ENCODE data around the gene HS6ST1. TPM values are rescaled to one million over a fixed set of nuclear protein-coding genes. Genes with fewer than 3 reads are reported as not detected.

HS6ST1 gene
- polyA plus RNA-seq, 3 donors, result 63.5 to 96.3 (median 92.1) TPM

DNA sequence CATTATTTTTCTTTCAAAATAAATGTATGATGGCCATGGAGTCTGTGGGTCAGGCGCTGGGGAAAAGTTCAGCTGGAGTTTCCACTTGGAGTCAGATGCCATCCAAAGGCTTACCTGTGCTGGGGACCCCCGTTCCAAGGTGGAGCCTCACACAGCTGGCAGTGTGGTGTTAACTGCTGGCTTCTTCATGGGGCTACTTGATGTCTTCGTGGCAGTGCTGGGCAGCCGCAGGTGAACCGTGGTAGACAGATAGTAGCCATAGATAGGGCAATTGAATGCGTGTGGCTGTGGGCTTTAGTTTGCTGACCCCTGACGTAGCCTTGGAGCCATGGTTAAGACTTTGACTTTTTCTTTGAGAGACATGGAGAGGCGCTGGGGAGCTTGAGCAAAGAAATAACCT lies 83.1 kb downstream of the HS6ST1 start:
- DNase-seq (ENCODE audit: extremely low read depth in 1 of 11, low read depth in 9 of 11, low spot score in 4 of 11), result no peak

DNA sequence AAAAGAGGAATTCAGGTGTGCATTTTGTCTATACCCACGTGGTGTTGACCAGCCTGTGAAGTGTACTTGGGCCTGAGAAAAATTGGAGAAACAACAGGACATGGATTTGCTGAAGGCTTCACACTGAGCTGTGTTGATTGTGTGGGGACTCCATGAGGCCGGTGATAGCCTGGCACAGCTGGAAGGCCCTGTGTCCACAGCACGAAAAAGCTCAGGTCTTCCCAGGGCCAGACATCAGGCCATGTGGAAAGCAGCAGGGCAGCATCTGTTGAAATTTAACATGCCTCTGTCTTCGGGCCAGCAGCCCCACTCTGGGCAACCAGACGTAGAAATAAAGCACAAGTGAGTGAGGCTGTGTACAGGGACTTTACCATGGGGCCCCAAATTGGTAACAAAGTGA lies 84.1 kb downstream of the HS6ST1 start:
- DNase-seq (ENCODE audit: extremely low read depth in 1 of 11, low read depth in 9 of 11, low spot score in 4 of 11), result no peak

- DNase-seq (ENCODE audit: extremely low read depth in 1 of 11, low read depth in 9 of 11, low spot score in 4 of 11), result no peak
These were observed 84.8 kb downstream of the HS6ST1 start for GRCh38 chr2:128233790-128234395.

DNA sequence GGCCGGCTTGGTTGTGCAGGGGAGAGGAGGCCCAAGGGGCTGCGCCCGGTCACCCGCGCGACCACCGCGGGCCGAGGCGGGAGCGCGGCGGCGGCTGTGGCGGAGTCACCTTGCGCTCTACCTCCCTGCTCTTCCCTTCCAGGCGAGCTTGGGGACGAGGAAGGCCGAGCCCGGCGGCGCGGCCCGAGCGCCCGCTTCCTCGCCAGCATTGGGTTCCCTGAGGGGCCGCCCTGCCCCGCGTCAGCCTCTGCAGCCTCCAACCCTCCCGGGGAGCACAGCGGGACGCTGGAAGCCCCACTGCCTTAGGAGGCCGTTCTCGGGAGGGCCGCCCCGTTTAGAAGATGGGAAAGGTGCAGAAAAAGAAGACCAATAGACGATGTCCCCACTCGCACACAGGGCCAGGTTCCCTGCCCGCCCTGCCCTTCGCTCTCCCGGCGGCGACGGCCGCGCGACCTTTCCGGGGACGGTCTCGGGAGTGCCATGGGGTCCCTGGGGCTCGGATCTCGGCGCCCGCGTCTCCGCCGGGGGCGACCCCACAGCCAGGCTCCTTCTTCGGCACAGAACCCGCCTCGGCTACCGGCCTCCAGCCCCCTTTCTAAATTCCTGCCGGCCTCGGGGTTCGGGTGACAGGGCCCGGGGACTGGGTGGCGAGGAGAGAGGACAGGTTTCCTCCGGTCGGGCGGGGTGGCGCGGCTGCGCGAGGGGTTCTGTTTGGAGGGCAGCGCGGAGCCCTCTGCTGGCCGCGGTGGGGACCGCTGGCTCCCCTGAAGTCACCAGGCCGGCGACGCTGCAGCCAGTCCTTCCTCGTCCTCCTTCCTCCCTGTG lies 85.5 kb downstream of the HS6ST1 start:
- peak; percentile 42 to 78 (median 70) for DNase-seq (ENCODE audit: extremely low read depth in 1 of 11, low read depth in 9 of 11, low spot score in 4 of 11)

GRCh38 chr2:128228894-128229293 lies 89.8 kb downstream of the HS6ST1 start:
- DNase-seq (ENCODE audit: extremely low read depth in 1 of 11, low read depth in 9 of 11, low spot score in 4 of 11), result no peak

DNA sequence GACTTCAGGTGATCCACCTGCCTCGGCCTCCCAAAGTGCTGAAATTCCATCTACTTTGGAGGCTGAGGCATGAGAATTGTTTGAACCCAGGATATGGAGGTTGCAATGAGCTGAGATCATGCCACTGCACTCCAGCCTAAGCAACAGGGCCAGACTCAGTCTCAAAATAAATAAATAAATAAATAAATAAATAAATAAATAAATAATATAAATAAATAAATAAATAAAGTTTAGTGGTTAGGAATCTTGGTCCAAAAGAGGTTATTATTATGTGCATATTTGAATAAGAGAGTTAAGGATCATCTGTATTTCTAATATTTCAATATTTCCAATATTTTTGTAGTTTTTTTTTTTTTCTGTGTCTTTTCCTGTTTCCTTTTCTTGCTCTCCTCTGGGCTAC lies 90.8 kb downstream of the HS6ST1 start:
- no peak for DNase-seq (ENCODE audit: extremely low read depth in 1 of 11, low read depth in 9 of 11, low spot score in 4 of 11)

GRCh38 chr2:128219891-128220290 lies 98.8 kb downstream of the HS6ST1 start:
- no peak for DNase-seq (ENCODE audit: extremely low read depth in 1 of 11, low read depth in 9 of 11, low spot score in 4 of 11)

GRCh38 chr2:128217671-128218070 lies 101.0 kb downstream of the HS6ST1 start:
- DNase-seq (ENCODE audit: extremely low read depth in 1 of 11, low read depth in 9 of 11, low spot score in 4 of 11), result no peak

DNA sequence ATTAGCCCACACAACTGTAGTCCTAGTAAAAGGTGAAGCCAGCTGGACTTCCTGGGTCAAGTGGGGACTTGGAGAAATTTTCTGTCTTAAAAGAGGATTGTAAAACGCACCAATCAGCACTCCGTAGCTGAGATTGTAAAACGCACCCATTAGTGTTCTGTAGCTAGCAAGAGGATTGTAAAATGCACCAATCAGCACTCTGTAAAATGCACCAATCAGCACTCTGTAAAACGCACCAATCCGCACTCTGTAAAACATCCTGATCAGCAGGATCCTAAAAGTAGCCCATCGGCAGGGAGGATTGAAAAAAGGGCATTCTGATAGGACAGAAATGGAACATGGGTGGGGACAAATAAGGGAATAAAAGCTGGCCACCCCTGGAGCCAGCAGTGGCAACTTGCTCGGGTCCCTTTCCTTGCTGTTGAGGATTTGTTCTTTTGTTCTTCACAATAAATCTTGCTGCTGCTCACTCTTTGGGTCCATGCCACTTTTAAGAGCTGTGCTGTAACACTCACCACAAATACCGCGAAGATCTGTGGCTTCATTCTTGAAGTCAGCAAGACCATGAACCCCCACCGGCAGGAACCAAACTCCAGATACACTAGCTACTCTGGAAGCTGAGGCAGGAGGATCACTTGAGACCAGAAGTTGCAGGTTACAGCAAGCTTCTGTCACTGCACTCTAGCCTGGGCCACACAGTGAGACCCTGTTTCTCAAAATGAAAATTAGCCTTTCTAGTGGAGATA lies 102.6 kb downstream of the HS6ST1 start:
- DNase-seq (ENCODE audit: extremely low read depth in 1 of 11, low read depth in 9 of 11, low spot score in 4 of 11), result no peak

Other genes with a start within 250 kb of the HS6ST1 start
- gene UGGT1, start 227.7 kb downstream of the HS6ST1 start, polyA plus RNA-seq (ENCODE audit: insufficient read length in 3 of 3), result 10 to 100 TPM; 33.5 to 44.9 (median 36.0) TPM